ENCODE results near the gene SUSD3.

SUSD3 gene

DNA sequence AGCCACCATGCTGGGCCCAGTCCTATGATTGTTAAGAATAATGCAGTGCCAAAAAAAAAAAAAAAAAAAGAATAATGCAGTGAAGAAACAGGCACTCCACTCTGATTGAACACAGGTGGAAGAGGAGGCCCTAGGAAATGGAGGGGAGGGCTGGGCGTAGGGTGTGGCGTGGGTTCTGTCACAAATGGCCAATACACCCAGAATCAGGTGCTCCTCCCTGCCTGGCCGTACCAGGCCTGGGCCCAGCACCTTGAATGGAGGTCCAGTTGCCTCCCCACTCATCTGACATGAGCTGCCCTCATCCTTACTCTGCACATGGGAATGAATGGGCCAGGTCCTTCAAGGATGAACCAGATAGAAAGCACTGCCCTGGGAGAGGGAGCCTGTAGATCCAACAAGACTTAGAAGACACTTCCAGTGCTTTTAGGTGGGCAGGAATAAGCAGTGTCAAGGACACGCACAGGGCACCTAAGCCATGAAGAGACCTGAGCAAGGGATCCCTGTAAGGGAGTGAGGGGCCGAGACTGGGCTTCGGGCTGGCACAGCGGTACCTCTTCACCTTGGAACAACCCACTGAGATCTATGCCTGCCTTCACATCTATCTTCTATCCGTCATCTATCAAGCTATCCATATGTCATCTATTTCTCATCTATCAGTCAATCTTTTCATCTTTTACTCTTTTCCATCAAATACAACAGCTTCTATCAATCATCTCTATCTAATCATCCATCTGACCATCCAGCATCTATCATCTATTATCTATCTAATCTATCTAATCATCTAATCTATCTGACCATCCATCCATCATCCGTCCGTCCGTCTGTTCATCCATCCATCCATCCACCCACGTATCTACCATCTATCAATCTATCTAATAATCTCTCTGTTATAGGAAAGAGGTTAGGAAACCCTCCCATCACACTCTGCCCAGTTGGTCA is 59.7 kb downstream of the SUSD3 start:
- TF ChIP-seq EZH2phosphoT487 (IDR thresholded peaks at IDR 0.05; ENCODE audit: borderline replicate concordance, low read length): no peak
- TF ChIP-seq CTCF (IDR thresholded peaks at IDR 0.05; ENCODE audit: low read depth, low read length, poor library complexity, severe bottlenecking): no peak
- Histone ChIP-seq H3K27ac (ENCODE audit: low read depth, low read length) (no peak overlapping the region), H3K4me2 (ENCODE audit: low read length) (no peak overlapping the region), H3K9me2 (replicated peaks; ENCODE audit: control insufficient read depth, low read length) (no peaks in the 10 kb centered on the region), H3K27me3 (ENCODE audit: control insufficient read depth, low read length) (no peaks in the 10 kb centered on the region), H3K4me3 (ENCODE audit: low read length) (no peak overlapping the region), H4K20me1 (ENCODE audit: control insufficient read depth, insufficient read depth, low read depth, low read length) (no peaks in the 10 kb centered on the region), H3K9me3 (ENCODE audit: control insufficient read depth, insufficient read depth, low read length) (no peaks in the 10 kb centered on the region), H3F3A (ENCODE audit: control insufficient read depth, insufficient read depth) (peaks cover 10% of the 10 kb centered on the region; the same call in 1 of the 2 replicates), H3K79me2 (ENCODE audit: control insufficient read depth, low read length) (no peaks in the 10 kb centered on the region), H3K4me1 (ENCODE audit: control insufficient read depth, low read length) (peaks cover 29% of the 10 kb centered on the region), H3K36me3 (ENCODE audit: control insufficient read depth, low read length) (no peaks in the 10 kb centered on the region; the same call in 1 of the 2 replicates)

- TF ChIP-seq CTCF (IDR thresholded peaks at IDR 0.05; ENCODE audit: low read depth, low read length, poor library complexity, severe bottlenecking) (no peak), EZH2phosphoT487 (IDR thresholded peaks at IDR 0.05; ENCODE audit: borderline replicate concordance, low read length) (no peak)
- Histone ChIP-seq H4K20me1 (ENCODE audit: control insufficient read depth, insufficient read depth, low read depth, low read length) (no peaks in the 10 kb centered on the region), H3K9me2 (replicated peaks; ENCODE audit: control insufficient read depth, low read length) (no peaks in the 10 kb centered on the region), H3K27ac (ENCODE audit: low read depth, low read length) (peak overlapping the region; percentile 86), H3K4me3 (ENCODE audit: low read length) (peak overlapping the region; percentile 67), H3F3A (ENCODE audit: control insufficient read depth, insufficient read depth) (peaks cover 10% of the 10 kb centered on the region; the same call in 1 of the 2 replicates), H3K79me2 (ENCODE audit: control insufficient read depth, low read length) (no peaks in the 10 kb centered on the region), H3K27me3 (ENCODE audit: control insufficient read depth, low read length) (no peaks in the 10 kb centered on the region), H3K36me3 (ENCODE audit: control insufficient read depth, low read length) (no peaks in the 10 kb centered on the region; the same call in 1 of the 2 replicates), H3K9me3 (ENCODE audit: control insufficient read depth, insufficient read depth, low read length) (no peaks in the 10 kb centered on the region), H3K4me2 (ENCODE audit: low read length) (peak overlapping the region; percentile 88), H3K4me1 (ENCODE audit: control insufficient read depth, low read length) (peaks cover 25% of the 10 kb centered on the region)
Observed at GRCh38 chr9:93118863-93119702, 60.6 kb downstream of the SUSD3 start.

- no peaks in the 10 kb centered on the region; the same call in 1 of the 2 replicates for H3K36me3 ChIP-seq (ENCODE audit: control insufficient read depth, low read length)
- H3K4me1 ChIP-seq (ENCODE audit: control insufficient read depth, low read length): peaks cover 25% of the 10 kb centered on the region
- no peaks in the 10 kb centered on the region for H3K9me3 ChIP-seq (ENCODE audit: control insufficient read depth, insufficient read depth, low read length)
- peaks cover 10% of the 10 kb centered on the region; the same call in 1 of the 2 replicates for H3F3A ChIP-seq (ENCODE audit: control insufficient read depth, insufficient read depth)
- no peaks in the 10 kb centered on the region for H3K27me3 ChIP-seq (ENCODE audit: control insufficient read depth, low read length)
- no peak for TF ChIP-seq EZH2phosphoT487 (IDR thresholded peaks at IDR 0.05; ENCODE audit: borderline replicate concordance, low read length)
- no peak for TF ChIP-seq CTCF (IDR thresholded peaks at IDR 0.05; ENCODE audit: low read depth, low read length, poor library complexity, severe bottlenecking)
- H3K9me2 ChIP-seq (replicated peaks; ENCODE audit: control insufficient read depth, low read length): no peaks in the 10 kb centered on the region
- H4K20me1 ChIP-seq (ENCODE audit: control insufficient read depth, insufficient read depth, low read depth, low read length): no peaks in the 10 kb centered on the region
- peak overlapping the region; percentile 67 for H3K4me3 ChIP-seq (ENCODE audit: low read length)
- peak overlapping the region; percentile 88 for H3K4me2 ChIP-seq (ENCODE audit: low read length)
- no peaks in the 10 kb centered on the region for H3K79me2 ChIP-seq (ENCODE audit: control insufficient read depth, low read length)
- H3K27ac ChIP-seq (ENCODE audit: low read depth, low read length): peak overlapping the region; percentile 86
Observed at GRCh38 chr9:93119703-93119952, 61.1 kb downstream of the SUSD3 start.
